HCT116 (cell line): ENCODE results near the gene CKLF. TPM values are rescaled to one million over a fixed set of nuclear protein-coding genes. Genes with fewer than 3 reads are reported as not detected.

Source experiments
- ATAC-seq: fragments of 200-7000 bp; cut with Tn5 transposase; 2 replicates; pipeline ENCODE4 v1.9.1; 2020; ENCODE audit warnings: mild to moderate bottlenecking, moderate library complexity
- BruUV-seq: library from RNA; stranded (reverse); fragments of 400-500 nt; replicated peaks from 2 replicates; lab custom pipeline; 2021; lab: Mats Ljungman, UMichigan
- CTCF ChIA-PET: fragments of 300-600 bp; sonication (Branson Sonifier 250); formaldehyde crosslinking; loops from one replicate; lab custom pipeline; 2021; ENCODE audit warnings: antibody characterized with exemption; lab: Charles Lee
- POLR2A ChIA-PET: fragments of 300-600, 350-600 bp; sonication (Branson Sonifier 250); formaldehyde crosslinking; loops from one replicate; lab custom pipeline; 2021; ENCODE audit warnings: antibody characterized with exemption; lab: Charles Lee
- RAD21 ChIA-PET, 2 experiments: fragments of 300-600 bp; sonication (Branson Sonifier 250); formaldehyde crosslinking; loops; one replicate each; lab custom pipeline; 2023; ENCODE audit warnings: low total read pairs in 2 of 2; ENCODE audit not compliant: uncharacterized antibody in 2 of 2, unreplicated experiment in 2 of 2, low non-redundant PET in 1 of 2; lab: Charles Lee
- DNase-seq: peaks from one replicate; pipeline ENCODE4 v3.0.0-alpha.2; 2010; ENCODE audit warnings: low read depth, low spot score
- H2AFZ ChIP-seq: fragments of 200-600 bp; shearing (Covaris generic), sonication (generic); 2 replicates; pipeline ENCODE4 v1.6.1; 2017; ENCODE audit warnings: low read depth, mixed run types, mixed read lengths, antibody characterized with exemption, low read length; ENCODE audit not compliant: poor library complexity, severe bottlenecking
- H3K27ac ChIP-seq: 2 replicates; pipeline ENCODE4 v1.5.1; 2012; ENCODE audit warnings: low read depth, low read length
- H3K27me3 ChIP-seq: fragments of 200-600 bp; sonication (generic); 2 replicates; pipeline ENCODE4 v1.6.1; 2016; ENCODE audit warnings: mixed run types, low read length, mixed read lengths; ENCODE audit not compliant: insufficient read depth
- H3K36me3 ChIP-seq, 2 experiments: fragments of 200-500 bp in 1 of 2; fragments of 200-600 bp in 1 of 2; sonication (Bioruptor generic) in 1 of 2; sonication (generic) in 1 of 2; 2 replicates each; pipeline versions ENCODE4 v1.5.1 to v1.6.1; 2014 to 2016; ENCODE audit warnings: low read length in 2 of 2, inconsistent platforms in 1 of 2, mixed read lengths in 1 of 2, mixed run types in 1 of 2; ENCODE audit not compliant: insufficient read depth in 2 of 2, control insufficient read depth in 1 of 2
- H3K4me1 ChIP-seq, 2 experiments: fragments of 200-600 bp in 1 of 2; sonication (generic) in 1 of 2; 2 replicates each; pipeline versions ENCODE4 v1.5.1 to v1.6.1; 2012 to 2017; ENCODE audit warnings: low read length in 2 of 2, inconsistent platforms in 1 of 2, mild to moderate bottlenecking in 1 of 2, mixed read lengths in 1 of 2, mixed run types in 1 of 2, moderate library complexity in 1 of 2; ENCODE audit not compliant: insufficient read depth in 2 of 2, control insufficient read depth in 1 of 2
- H3K4me2 ChIP-seq: fragments of 200-600 bp; sonication (generic); 2 replicates; pipeline ENCODE4 v1.6.1; 2017; ENCODE audit warnings: mixed run types, low read length, mixed read lengths
- H3K4me3 ChIP-seq, 2 experiments: fragments of 200-600 bp in 1 of 2; sonication (generic) in 1 of 2; replicated peaks in 1 of 2; 2 replicates each; pipeline ENCODE4 v1.5.1; 2011 to 2016; ENCODE audit warnings: low read length in 2 of 2, control low read depth in 1 of 2, low read depth in 1 of 2, mild to moderate bottlenecking in 1 of 2, mixed read lengths in 1 of 2, mixed run types in 1 of 2
- H3K79me2 ChIP-seq: fragments of 200-600 bp; sonication (generic); 2 replicates; pipeline ENCODE4 v1.6.1; 2017; ENCODE audit warnings: mild to moderate bottlenecking, mixed run types, low read length, moderate library complexity, mixed read lengths; ENCODE audit not compliant: insufficient read depth
- H3K9ac ChIP-seq: fragments of 200-600 bp; sonication (generic); 2 replicates; pipeline ENCODE4 v1.6.1; 2016; ENCODE audit warnings: low read length, mixed read lengths
- H3K9me2 ChIP-seq: fragments of 200-600 bp; sonication (generic), shearing (Covaris generic); 2 replicates; pipeline ENCODE4 v1.6.1; 2017; ENCODE audit warnings: mixed run types, mild to moderate bottlenecking, moderate library complexity; ENCODE audit not compliant: insufficient read depth
- H3K9me3 ChIP-seq, 2 experiments: fragments of 200-500 bp in 1 of 2; fragments of 200-600 bp in 1 of 2; sonication (Bioruptor generic) in 1 of 2; sonication (generic) in 1 of 2; 2 replicates each; pipeline ENCODE4 v1.6.1; 2014 to 2017; ENCODE audit warnings: low read length in 2 of 2, mixed read lengths in 2 of 2, inconsistent platforms in 1 of 2, low read depth in 1 of 2, mild to moderate bottlenecking in 1 of 2, mixed run types in 1 of 2, moderate library complexity in 1 of 2; ENCODE audit not compliant: control insufficient read depth in 1 of 2, insufficient read depth in 1 of 2
- H4K20me1 ChIP-seq: fragments of 200-600 bp; sonication (generic), shearing (Covaris generic); 2 replicates; pipeline ENCODE4 v1.6.1; 2017; ENCODE audit warnings: mixed run types, mild to moderate bottlenecking, moderate library complexity; ENCODE audit not compliant: insufficient read depth
- CBX3 ChIP-seq: IDR thresholded peaks from 2 replicates; pipeline ENCODE4 v1.6.1; 2012; ENCODE audit warnings: low read depth
- CTCF ChIP-seq, 3 experiments: fragments of 200-600 bp in 1 of 3; sonication (generic) in 1 of 3; IDR thresholded peaks in 2 of 3; conservative IDR thresholded peaks in 1 of 3; 2 replicates each; pipeline ENCODE4 v1.5.1; 2012 to 2017; ENCODE audit warnings: low read depth in 2 of 3, low read length in 2 of 3, antibody characterized with exemption in 1 of 3, borderline replicate concordance in 1 of 3, control low read depth in 1 of 3, mild to moderate bottlenecking in 1 of 3, mixed read lengths in 1 of 3, mixed run types in 1 of 3, moderate library complexity in 1 of 3; ENCODE audit not compliant: insufficient read depth in 1 of 3
- ELF1 ChIP-seq: IDR thresholded peaks from 2 replicates; pipeline ENCODE4 v1.6.1; 2012; ENCODE audit warnings: low read depth, borderline replicate concordance
- EZH2phosphoT487 ChIP-seq: fragments of 200-600 bp; IDR thresholded peaks from 2 replicates; pipeline ENCODE4 v1.6.1; 2018; ENCODE audit warnings: antibody characterized with exemption, borderline replicate concordance
- MAX ChIP-seq: IDR thresholded peaks from 2 replicates; pipeline ENCODE4 v1.6.1; 2012
- POLR2A ChIP-seq: IDR thresholded peaks from 2 replicates; pipeline ENCODE4 v1.7.0; 2011; ENCODE audit warnings: borderline replicate concordance; ENCODE audit not compliant: insufficient read depth, insufficient read length; ENCODE audit errors: extremely low read depth
- RAD21 ChIP-seq: IDR thresholded peaks from 2 replicates; pipeline ENCODE4 v1.6.1; 2012; ENCODE audit warnings: low read depth, mild to moderate bottlenecking
- SIN3A ChIP-seq: IDR thresholded peaks from 2 replicates; pipeline ENCODE4 v1.6.1; 2012; ENCODE audit warnings: low read depth
- SP1 ChIP-seq: IDR thresholded peaks from 2 replicates; pipeline ENCODE4 v1.6.1; 2012; ENCODE audit warnings: low read depth
- SRF ChIP-seq: IDR thresholded peaks from 2 replicates; pipeline ENCODE4 v1.6.1; 2012; ENCODE audit warnings: low read depth
- TCF7L2 ChIP-seq: IDR thresholded peaks from 2 replicates; pipeline ENCODE4 v1.7.0; 2011; ENCODE audit warnings: borderline replicate concordance, inconsistent platforms; ENCODE audit not compliant: insufficient read depth, insufficient read length; ENCODE audit errors: extremely low read depth
- ZBTB33 ChIP-seq: IDR thresholded peaks from 2 replicates; pipeline ENCODE4 v1.6.1; 2011; ENCODE audit warnings: mild to moderate bottlenecking, low read length, moderate library complexity; ENCODE audit not compliant: insufficient replicate concordance; ENCODE audit errors: extremely low read depth
- ZFX ChIP-seq: fragments of 450-650 bp; IDR thresholded peaks from 2 replicates; pipeline ENCODE4 v1.6.1; 2017
- intact Hi-C: fragments of 100-400 bp; cut with micrococcal nuclease; formaldehyde crosslinking; loops from 2 replicates; pipeline ENCODE4 v1.10.0; 2022
- total RNA-seq: library from RNA; stranded (reverse); gene quantifications from one replicate; pipeline ENCODE4 v1.2.1, GENCODE V29; 2021; ENCODE audit not compliant: unreplicated experiment

The CKLF gene
- total RNA-seq, 1 experiment from 2014 or later, result 38.6 TPM

- Histone ChIP-seq H3K4me1 (peaks cover 25 to 46% of the 10 kb centered on the region in 2 experiments), H3K4me3 (peak overlapping the region; percentile 51 to 69)
These were observed 847 bp downstream of the CKLF start for GRCh38 chr16:66553223-66553622.

More at GRCh38 chr16:66553223-66553622, 847 bp downstream of the CKLF start:
- CTCF ChIA-PET, result no interaction called here
- RAD21 ChIA-PET, result no interaction called here
- peaks cover 0 to 8% of the 10 kb centered on the region in 2 experiments; a peak in 1 of 4 replicates for H3K36me3 ChIP-seq
- TF ChIP-seq ZFX (no peak), SRF (no peak), TCF7L2 (no peak), EZH2phosphoT487 (no peak), SP1 (no peak), ZBTB33 (no peak), MAX (no peak), RAD21 (no peak), ELF1 (no peak), POLR2A (no peak), SIN3A (no peak), CTCF (IDR thresholded peaks at IDR 0.05 in 2 of 3, conservative IDR thresholded peaks at IDR 0.05 in 1 of 3; ENCODE audit: borderline replicate concordance in 1 of 3, insufficient read depth in 1 of 3, low read depth in 2 of 3, low read length in 2 of 3) (no peak), CBX3 (no peak)
- H3K9me2 ChIP-seq, result no peaks in the 10 kb centered on the region
- no peak for ATAC-seq
- no TSS peak for BruUV-seq
- H3K9ac ChIP-seq, result peak overlapping the region; percentile 71; the same call in 1 of the 2 replicates
- H2AFZ ChIP-seq, result no peak overlapping the region
- H3K79me2 ChIP-seq, result peaks cover 26% of the 10 kb centered on the region; the same call in 1 of the 2 replicates
- no peak overlapping the region for H3K27ac ChIP-seq
- intact Hi-C loops, result no loop called here
- H4K20me1 ChIP-seq, result no peaks in the 10 kb centered on the region
- H3K27me3 ChIP-seq, result no peaks in the 10 kb centered on the region
- no peaks in the 10 kb centered on the region for H3K9me3 ChIP-seq
- no peak for DNase-seq
- POLR2A ChIA-PET, result interaction anchor here (1.9 kb wide), 1 partner anchor 17 kb away, joined by 8 read pairs; no protein-coding TSS in a partner anchor
- peak overlapping the region; percentile 85 for H3K4me2 ChIP-seq
